Measurements from ENCODE around the gene EMILIN2. TPM values are rescaled to one million over a fixed set of nuclear protein-coding genes. Genes with fewer than 3 reads are reported as not detected.

The EMILIN2 gene
- total and polyA plus RNA-seq, 2 experiments from 2014 or later = 10.6 to 16.8 TPM

DNA sequence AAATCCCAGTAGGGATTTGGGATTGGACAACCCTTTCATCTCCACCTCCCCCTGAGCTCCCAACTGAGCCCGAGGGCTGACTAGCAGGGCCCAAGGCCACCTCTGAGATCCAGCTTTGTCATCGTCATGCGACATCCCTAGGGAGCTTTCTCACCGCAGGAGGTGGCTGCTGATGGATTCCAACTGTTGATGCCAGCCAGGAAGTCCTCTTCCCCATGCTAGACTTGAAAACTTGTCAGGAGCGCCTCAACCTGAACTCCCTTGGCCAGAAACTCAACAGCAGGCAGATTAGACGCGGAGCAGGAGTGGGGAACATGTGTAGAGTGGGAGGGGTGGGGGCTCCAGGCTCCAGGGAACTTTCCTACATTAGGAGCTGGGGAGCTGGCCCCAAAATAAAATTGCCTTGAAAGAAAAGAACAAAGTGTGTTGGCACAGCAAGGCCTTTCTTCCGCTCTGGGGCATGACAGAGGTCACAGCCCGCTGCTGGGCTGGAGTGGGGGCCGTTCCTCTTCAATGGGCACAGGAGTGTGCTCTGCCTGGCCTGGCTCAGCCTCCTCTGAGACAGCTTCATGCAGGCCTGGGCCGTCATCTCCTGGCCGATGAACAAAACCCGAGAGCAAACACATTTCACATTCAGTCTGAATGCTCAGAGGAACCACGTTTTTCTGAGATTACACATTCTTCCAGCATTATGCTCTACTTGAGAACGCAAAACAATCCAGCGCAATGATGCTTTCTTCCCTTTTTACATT, 34.5 kb downstream of the EMILIN2 start:
- WGBS (ENCODE audit: low lambda C conversion rate, missing lambda C conversion rate) = 85% methylated on average over 16 of the region's 16 CpGs
- H3K9me2 ChIP-seq (replicated peaks; ENCODE audit: insufficient read depth) = no peaks in the 10 kb centered on the region
- no peaks in the 10 kb centered on the region for H3K79me2 ChIP-seq
- TF ChIP-seq EZH2phosphoT487 (IDR thresholded peaks at IDR 0.05; ENCODE audit: low read depth, severe bottlenecking, unreplicated experiment) = no peak
- TF ChIP-seq EZH2 (IDR thresholded peaks at IDR 0.05; ENCODE audit: borderline replicate concordance) = no peak
- TF ChIP-seq, protein P1, sequence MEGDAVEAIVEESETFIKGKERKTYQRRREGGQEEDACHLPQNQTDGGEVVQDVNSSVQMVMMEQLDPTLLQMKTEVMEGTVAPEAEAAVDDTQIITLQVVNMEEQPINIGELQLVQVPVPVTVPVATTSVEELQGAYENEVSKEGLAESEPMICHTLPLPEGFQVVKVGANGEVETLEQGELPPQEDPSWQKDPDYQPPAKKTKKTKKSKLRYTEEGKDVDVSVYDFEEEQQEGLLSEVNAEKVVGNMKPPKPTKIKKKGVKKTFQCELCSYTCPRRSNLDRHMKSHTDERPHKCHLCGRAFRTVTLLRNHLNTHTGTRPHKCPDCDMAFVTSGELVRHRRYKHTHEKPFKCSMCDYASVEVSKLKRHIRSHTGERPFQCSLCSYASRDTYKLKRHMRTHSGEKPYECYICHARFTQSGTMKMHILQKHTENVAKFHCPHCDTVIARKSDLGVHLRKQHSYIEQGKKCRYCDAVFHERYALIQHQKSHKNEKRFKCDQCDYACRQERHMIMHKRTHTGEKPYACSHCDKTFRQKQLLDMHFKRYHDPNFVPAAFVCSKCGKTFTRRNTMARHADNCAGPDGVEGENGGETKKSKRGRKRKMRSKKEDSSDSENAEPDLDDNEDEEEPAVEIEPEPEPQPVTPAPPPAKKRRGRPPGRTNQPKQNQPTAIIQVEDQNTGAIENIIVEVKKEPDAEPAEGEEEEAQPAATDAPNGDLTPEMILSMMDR (IDR thresholded peaks at IDR 0.05; ENCODE audit: poor library complexity) = no peak
- no peak overlapping the region for H3K4me2 ChIP-seq
- no peaks in the 10 kb centered on the region for H3K4me1 ChIP-seq (ENCODE audit: insufficient read depth)
- H3K27ac ChIP-seq = no peak overlapping the region
- H3K9me3 ChIP-seq (ENCODE audit: low read depth) = no peaks in the 10 kb centered on the region
- no peak for DNase-seq (ENCODE audit: low spot score)
- no peak overlapping the region for H3K4me3 ChIP-seq
- H3K27me3 ChIP-seq = no peaks in the 10 kb centered on the region
- H4K20me1 ChIP-seq (ENCODE audit: insufficient read depth, poor library complexity, severe bottlenecking) = no peaks in the 10 kb centered on the region
- H2AFZ ChIP-seq = no peak overlapping the region
- no peaks in the 10 kb centered on the region for H3K36me3 ChIP-seq (replicated peaks; ENCODE audit: insufficient read depth, low read depth)

DNA sequence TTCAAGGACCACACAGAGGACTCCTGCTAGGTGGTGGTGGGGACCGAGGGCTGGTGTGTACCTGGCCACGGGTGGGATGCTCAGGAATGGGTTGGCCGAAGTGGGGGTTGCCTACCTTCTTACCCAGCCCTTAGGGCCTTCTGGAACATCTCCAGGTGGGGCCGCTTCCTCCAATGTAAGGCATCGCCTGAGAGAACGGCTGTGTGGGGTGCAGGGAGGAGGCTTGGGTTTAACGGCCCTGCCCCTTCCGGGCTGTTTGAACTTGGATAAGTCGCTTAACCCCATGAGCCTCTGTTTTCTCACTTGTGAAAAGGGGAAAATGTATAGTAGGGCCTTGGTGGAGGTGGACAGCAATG, 35.0 kb downstream of the EMILIN2 start:
- Histone ChIP-seq H3K4me3 (no peak overlapping the region), H3K27ac (no peak overlapping the region)

DNA sequence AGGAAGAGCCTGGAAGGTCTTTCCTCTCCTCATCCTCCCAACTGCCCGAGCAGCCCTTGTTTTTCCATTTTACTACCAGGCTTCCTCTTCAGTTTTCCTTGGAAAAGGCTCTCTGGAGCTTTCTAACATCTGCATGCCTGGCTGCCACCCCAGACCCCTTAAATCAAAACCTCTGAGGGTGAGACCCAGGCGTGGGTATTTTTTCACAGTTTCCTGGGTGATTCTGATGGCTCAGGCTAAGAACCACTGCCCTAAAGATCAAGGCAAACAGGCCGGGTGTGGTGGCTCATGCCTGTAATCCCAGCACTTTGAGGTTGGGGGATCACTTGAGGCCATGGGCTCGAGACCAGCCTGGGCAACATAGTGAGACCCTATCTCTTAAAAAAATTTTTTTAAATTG, 35.4 kb downstream of the EMILIN2 start:
- TF ChIP-seq, protein P1 (IDR thresholded peaks at IDR 0.05; ENCODE audit: poor library complexity) = no peak
- TF ChIP-seq EZH2phosphoT487 (IDR thresholded peaks at IDR 0.05; ENCODE audit: low read depth, severe bottlenecking, unreplicated experiment) = no peak
- TF ChIP-seq EZH2 (IDR thresholded peaks at IDR 0.05; ENCODE audit: borderline replicate concordance) = no peak
- WGBS (ENCODE audit: low lambda C conversion rate, missing lambda C conversion rate) = 96% methylated on average over 4 of the region's 4 CpGs
- Histone ChIP-seq H2AFZ (no peak overlapping the region), H3K4me3 (no peak overlapping the region), H3K9me2 (replicated peaks; ENCODE audit: insufficient read depth) (no peaks in the 10 kb centered on the region), H3K4me1 (ENCODE audit: insufficient read depth) (no peaks in the 10 kb centered on the region), H4K20me1 (ENCODE audit: insufficient read depth, poor library complexity, severe bottlenecking) (no peaks in the 10 kb centered on the region), H3K27ac (no peak overlapping the region), H3K9me3 (ENCODE audit: low read depth) (no peaks in the 10 kb centered on the region), H3K79me2 (no peaks in the 10 kb centered on the region), H3K36me3 (replicated peaks; ENCODE audit: insufficient read depth, low read depth) (no peaks in the 10 kb centered on the region), H3K4me2 (no peak overlapping the region), H3K27me3 (no peaks in the 10 kb centered on the region)
- no peak for DNase-seq (ENCODE audit: low spot score)

More for the DNA sequence above, 35.0 kb downstream of the EMILIN2 start:
- WGBS (ENCODE audit: low lambda C conversion rate, missing lambda C conversion rate) = 79% methylated on average over 9 of the region's 9 CpGs
- TF ChIP-seq, protein P1 (IDR thresholded peaks at IDR 0.05; ENCODE audit: poor library complexity) = no peak
- TF ChIP-seq EZH2 (IDR thresholded peaks at IDR 0.05; ENCODE audit: borderline replicate concordance) = no peak
- no peak for TF ChIP-seq EZH2phosphoT487 (IDR thresholded peaks at IDR 0.05; ENCODE audit: low read depth, severe bottlenecking, unreplicated experiment)
- no peaks in the 10 kb centered on the region for H3K9me3 ChIP-seq (ENCODE audit: low read depth)
- no peaks in the 10 kb centered on the region for H3K36me3 ChIP-seq (replicated peaks; ENCODE audit: insufficient read depth, low read depth)
- no peak for DNase-seq (ENCODE audit: low spot score)
- no peak overlapping the region for H3K4me2 ChIP-seq
- no peaks in the 10 kb centered on the region for H4K20me1 ChIP-seq (ENCODE audit: insufficient read depth, poor library complexity, severe bottlenecking)
- H2AFZ ChIP-seq = no peak overlapping the region
- H3K4me1 ChIP-seq (ENCODE audit: insufficient read depth) = no peaks in the 10 kb centered on the region
- no peaks in the 10 kb centered on the region for H3K9me2 ChIP-seq (replicated peaks; ENCODE audit: insufficient read depth)
- no peaks in the 10 kb centered on the region for H3K27me3 ChIP-seq
- H3K79me2 ChIP-seq = no peaks in the 10 kb centered on the region
